Choroid plexus epithelial cell (primary cell): Measurements from ENCODE around the gene CCHCR1.
A peak's percentile ranks its signal among the peaks of the same experiment; 100 is the strongest.

ENCODE experiments used
- DNase-seq: peaks from one replicate; pipeline ENCODE4 v3.0.0-alpha.2; 2010; ENCODE audit warnings: low read depth
- H3K4me3 ChIP-seq: 2 replicates; pipeline ENCODE4 v1.5.1; 2011; ENCODE audit warnings: low read depth, mild to moderate bottlenecking, control low read depth, low read length, moderate library complexity
- TF ChIP-seq, protein P1 (sequence below): conservative IDR thresholded peaks from 2 replicates; pipeline ENCODE4 v1.5.1; 2011; ENCODE audit warnings: low read depth, mild to moderate bottlenecking, control low read depth, inconsistent platforms, low read length, moderate library complexity

The CCHCR1 gene

DNA sequence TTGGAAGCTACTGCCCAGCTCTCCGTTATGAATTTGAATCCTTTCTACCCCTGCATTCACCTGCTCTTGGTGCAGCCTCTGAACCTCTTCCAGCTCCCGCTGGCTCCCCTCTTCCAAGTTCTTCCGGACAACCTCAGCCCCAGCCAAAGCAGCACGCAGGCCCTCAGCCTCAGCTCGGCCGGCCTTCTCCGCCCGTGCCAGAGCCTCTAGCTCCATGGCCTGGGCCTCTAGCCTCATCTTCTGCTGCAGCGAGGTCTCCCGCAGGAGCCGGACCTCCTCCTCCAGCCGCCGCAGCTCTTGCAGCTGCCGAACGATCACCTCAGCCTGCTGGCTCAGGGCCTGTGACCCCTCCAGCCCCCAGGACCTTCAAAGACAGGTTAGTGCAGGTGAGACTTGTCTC lies 3.2 kb downstream of the CCHCR1 start:
- H3K4me3 ChIP-seq: no peak overlapping the region
- TF ChIP-seq, protein P1, sequence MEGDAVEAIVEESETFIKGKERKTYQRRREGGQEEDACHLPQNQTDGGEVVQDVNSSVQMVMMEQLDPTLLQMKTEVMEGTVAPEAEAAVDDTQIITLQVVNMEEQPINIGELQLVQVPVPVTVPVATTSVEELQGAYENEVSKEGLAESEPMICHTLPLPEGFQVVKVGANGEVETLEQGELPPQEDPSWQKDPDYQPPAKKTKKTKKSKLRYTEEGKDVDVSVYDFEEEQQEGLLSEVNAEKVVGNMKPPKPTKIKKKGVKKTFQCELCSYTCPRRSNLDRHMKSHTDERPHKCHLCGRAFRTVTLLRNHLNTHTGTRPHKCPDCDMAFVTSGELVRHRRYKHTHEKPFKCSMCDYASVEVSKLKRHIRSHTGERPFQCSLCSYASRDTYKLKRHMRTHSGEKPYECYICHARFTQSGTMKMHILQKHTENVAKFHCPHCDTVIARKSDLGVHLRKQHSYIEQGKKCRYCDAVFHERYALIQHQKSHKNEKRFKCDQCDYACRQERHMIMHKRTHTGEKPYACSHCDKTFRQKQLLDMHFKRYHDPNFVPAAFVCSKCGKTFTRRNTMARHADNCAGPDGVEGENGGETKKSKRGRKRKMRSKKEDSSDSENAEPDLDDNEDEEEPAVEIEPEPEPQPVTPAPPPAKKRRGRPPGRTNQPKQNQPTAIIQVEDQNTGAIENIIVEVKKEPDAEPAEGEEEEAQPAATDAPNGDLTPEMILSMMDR: no peak
- DNase-seq: no peak

DNA sequence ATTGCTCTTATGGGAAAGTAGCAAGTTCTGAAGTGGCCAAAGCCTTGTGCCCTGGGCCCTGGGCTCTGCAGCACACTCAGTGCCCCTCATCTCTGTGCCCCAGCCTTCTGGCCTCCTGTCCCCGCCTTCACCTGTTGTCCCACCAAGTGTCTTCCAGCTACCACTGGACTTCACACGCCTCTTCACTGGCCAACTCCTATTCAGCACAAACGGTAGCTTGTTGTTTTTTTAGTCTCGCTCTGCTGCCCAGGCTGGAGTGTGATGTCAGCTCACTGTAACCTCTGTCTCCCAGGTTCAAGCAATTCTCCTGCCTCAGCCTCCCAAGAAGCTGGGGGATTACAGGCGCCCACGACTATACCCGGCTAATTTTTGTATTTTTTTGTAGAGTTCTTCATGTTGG lies 4.8 kb downstream of the CCHCR1 start:
- no peak overlapping the region for H3K4me3 ChIP-seq
- no peak for DNase-seq
- TF ChIP-seq, protein P1: no peak

DNA sequence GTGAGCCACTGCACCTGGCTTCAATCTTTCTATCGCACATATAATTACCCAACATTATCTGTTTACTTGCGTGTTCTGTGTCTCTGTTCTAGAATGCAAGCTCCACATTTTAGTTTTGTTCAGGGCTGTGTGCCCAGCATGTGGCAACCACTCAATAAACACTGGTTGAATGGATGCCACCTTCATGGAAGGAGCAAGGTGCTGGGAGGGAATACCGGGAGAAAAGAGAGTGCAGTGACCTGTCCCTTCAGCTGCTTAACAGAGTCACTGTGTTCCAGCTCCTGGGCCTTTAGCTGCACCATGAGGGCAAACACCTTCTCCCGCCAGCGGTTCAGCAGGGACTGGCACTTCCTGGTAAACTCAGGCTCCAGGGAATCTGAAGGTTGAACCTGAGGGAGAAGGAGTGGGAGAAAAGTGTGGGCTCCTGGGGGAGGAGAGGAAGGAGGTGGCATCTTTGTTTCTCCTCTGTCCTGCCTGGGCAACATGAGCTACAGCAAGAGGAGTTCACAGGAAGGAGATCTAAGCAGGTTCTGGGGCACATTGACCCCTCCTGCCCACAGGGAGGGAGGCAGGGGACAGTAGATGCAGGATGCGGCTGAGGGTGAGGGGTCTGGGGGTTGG lies 7.7 kb downstream of the CCHCR1 start:
- no peak for DNase-seq
- no peak overlapping the region for H3K4me3 ChIP-seq
- TF ChIP-seq, protein P1: no peak

DNA sequence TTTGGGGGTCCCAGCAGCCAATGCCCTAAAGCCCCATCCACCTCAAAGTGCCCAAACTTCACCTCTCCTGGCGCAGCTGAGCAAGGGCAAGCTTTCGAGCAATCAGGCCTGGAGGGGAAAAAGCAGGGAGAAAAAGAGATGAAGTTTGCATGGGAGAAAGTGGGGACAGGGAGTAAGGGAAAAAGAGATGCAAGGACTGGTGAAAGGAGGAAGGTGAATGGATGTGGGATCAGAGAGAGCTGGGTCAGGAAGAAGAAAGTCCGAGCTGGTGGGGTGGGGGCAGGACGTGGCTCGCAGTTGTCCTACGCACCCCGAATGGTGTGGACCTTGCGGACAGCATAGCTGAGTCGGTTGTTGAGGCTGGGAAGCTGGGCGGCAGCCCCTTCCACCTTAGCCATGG lies 12.2 kb downstream of the CCHCR1 start:
- no peak overlapping the region for H3K4me3 ChIP-seq
- TF ChIP-seq, protein P1: no peak
- no peak for DNase-seq

DNA sequence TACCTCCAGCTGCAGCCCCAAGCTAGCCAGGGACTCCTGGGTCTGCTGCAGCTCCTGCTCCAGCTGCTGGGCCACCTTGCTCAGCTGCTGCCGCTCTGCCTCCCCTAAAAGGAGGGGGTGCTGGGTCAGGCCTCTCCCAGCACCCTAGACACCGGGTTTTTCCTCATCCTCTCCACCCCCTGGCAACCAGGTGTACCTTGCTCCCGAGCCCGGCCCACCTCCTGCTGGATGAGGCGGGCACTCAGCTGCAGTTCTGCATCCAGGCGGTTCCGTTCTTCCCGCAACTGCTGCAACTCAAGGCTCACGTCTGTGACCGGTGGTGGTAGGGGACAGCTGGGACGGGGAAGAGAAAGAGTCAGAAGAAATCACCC lies 12.6 kb downstream of the CCHCR1 start:
- no peak overlapping the region for H3K4me3 ChIP-seq
- TF ChIP-seq, protein P1: no peak
- DNase-seq: no peak

DNA sequence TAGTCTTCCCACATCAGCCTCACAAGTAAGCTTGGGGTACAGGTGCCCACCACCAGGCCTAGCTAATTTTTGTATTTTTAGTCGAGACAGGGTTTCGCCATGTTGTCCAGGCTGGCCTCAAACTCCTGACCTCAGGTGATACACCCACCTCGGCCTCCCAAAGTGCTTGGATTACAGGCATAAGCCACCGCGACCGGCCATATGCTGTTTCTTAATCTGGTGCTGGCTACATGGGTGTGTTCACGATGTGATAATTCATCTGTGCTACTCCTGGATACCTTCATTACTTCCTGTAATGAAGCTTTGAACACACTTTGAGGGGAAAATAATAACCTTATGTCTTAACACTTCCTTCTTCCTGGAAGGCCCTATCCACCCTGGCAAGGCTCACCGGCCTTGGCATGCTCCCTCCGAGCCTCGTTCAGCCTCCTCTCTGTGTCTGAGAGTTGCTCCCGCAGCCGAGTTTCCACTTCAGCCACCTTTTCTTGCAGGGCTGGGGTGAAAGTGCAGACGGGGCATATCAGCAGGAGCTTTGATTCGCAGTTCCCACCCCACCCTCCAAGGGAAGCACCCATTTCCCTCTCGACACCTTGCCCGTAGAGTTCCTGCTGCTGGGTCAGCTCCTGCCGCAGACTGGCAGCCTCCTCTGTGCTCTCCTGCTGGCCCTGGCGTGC lies 13.2 kb downstream of the CCHCR1 start:
- TF ChIP-seq, protein P1: no peak
- H3K4me3 ChIP-seq: no peak overlapping the region
- DNase-seq: no peak

DNA sequence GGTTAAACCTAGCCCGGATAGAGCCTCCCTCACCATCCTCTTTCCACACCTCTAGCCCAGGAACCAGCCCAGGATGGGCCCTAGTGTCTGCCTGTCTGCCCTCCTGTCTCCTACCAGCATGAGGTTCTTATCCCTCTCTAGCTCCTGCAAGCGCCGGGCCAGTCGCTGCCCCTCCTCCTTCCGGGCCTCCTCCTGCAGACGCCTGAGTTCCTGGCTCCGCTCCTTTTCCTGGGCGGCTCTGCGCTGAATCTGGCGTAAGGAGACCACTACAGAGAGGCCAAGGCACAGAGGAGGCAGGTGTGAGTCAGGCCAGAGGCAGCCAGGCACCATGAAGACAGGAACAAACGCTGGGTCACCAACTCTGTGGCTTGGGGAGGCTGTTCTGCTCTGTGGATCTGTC lies 14.5 kb downstream of the CCHCR1 start:
- TF ChIP-seq, protein P1: no peak
- DNase-seq: peak; percentile 91
- H3K4me3 ChIP-seq: no peak overlapping the region
